ENCODE data around the gene PIAS1.
"Not testable (repeated sequence)": the region's sequence is repeated elsewhere in the genome, so short reads cannot be mapped to it uniquely, and the experiment has no call there.

Gene PIAS1

DNA sequence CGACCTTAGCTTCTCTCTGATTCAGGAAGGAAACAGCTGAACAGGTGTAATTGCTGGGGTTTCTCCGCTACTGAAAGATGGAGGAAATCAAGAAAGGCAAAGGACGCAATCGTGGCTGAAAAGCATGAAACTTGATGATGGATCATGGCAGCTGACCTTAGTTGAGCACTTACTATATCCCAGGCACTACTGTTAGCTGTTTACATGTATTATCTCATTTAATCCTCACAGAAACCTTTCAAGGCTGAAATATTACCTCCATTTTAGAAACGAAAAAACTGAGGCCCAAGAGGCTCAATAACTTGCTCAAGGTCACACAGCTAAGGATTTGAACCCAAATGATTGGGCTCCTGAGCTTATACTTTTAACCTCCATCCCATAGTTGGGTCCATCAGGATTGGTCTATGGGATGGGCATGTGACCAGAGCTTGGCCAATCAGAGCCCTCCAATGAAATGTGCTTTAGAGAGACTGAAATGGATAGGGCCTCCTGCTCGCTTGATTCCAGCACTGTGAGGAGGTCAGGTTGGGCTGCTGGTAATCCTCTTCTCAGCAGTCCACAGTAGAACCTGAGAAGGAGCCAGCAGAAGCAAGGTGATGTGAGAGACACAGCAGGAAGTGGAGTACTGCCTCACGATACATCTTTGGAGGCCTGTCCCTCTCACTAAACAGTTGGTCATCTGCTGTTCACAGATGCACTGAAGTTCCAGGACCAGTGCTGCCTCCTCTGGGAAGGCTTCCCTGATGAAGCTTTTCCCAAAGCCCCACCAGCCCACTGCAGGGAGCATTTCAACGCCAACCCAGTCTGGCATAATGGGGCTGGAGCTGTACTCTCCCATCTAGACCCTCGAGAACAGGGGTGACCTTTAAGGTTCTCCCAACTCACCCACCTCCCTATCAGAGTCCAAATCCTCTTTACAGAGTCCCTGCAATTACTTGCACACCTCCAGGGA lies 165.0 kb downstream of the PIAS1 start:
- DNase-seq (ENCODE audit: low read depth): no peak

DNA sequence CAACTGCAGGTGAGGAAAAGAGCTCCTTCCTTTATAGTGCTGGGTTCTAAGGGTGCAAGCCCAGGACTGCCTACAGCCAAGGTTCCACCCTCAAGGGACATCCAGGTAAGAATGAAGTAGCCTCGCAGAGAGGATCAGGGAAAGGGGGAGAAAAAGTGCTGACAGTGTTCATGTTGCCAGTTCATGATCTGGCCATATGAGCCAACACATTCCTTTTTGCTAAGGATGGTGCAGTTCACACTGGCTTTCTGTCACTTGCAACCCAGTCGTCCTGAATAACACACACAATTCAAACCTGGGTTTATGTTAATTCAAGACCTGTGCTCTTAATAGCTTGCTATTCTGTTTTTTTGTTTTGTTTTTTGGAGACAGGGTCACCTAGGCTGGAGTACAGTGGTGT lies 166.4 kb downstream of the PIAS1 start:
- no peak for DNase-seq (ENCODE audit: low read depth)

DNA sequence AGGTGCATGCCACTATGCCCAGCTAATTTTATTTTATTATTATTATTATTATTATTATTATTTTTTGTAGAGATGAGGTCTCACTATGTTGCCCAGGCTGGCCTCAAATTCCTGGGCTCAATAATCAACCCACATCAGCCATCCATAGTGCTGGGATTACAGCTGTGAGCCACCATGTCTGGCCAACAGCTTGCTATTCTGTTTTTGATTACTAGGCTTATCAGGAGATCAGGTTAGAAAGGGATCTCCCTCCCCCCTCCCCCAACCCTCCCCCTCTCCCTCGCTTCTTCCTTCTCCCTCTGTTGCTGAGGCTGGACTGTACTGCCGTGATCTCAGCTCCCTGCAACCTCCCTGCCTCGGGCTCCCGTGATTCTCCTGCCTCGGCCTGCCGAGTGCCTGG lies 166.9 kb downstream of the PIAS1 start:
- no peak for DNase-seq (ENCODE audit: low read depth)

DNA sequence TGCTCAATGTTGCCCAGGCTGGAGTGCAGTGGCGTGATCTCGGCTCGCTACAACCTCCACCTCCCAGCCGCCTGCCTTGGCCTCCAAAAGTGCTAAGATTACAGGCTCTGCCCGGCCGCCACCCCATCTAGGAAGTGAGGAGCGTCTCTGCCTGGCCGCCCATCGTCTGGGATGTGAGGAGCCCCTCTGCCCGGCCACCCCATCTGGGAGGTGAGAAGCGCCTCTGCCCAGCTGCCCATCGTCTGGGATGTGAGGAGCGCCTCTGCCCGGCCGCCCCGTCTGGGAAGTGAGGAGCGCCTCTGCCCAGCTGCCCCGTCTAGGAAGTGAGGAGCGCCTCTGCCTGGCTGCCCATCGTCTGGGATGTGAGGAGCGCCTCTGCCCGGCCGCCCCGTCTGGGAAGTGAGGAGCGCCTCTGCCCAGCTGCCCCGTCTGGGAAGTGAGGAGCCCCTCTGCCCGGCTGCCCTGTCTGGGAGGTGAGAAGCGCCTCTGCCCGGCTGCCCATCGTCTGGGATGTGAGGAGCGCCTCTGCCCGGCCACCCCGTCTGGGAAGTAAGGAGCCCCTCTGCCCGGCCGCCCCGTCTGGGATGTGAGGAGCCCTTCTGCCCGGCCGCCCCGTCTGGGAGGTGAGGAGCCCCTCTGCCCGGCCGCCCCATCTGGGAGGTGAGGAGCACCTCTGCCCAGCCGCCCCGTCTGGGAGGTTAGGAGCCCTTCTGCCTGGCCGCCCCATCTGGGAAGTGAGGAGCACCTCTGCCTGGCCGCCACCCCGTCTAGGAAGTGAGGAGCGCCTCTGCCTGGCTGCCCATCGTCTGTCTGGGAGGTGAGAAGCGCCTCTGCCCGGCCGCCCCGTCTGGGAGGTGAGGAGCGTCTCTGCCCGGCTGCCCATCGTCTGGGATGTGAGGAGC lies 167.7 kb downstream of the PIAS1 start:
- DNase-seq (ENCODE audit: low read depth): not testable (repeated sequence)

DNA sequence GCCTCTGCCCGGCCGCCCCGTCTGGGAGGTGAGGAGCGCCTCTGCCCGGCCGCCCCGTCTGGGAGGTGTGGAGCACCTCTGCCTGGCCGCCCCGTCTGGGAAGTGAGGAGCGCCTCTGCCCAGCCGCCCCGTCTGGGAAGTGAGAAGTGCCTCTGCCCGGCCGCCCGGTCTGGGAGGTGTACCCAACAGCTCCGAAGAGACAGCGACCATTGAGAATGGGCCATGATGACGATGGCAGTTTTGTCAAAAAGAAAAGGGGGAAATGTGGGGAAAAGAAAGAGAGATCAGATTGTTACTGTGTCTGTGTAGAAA lies 168.3 kb downstream of the PIAS1 start:
- DNase-seq (ENCODE audit: low read depth): not testable (repeated sequence)

DNA sequence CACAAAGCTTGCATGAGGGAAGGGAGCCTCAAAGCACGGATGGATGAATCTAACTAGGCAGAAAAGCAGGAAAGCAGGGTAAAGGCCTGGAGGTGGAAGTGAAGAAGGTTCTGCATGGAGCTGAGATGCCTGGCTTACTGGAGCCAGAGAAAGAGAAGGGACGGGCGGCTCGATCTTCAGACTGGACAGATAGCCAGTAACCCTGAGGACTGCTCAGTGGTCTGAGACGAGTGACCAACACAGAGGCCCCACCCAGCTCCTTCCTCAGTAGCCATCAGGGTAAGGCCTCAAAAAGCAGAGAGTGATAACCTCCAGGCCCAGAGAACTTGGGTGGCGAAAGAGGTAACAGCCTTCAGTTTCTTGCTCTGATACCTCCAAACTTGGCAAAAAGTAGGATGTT lies 169.1 kb downstream of the PIAS1 start:
- no peak for DNase-seq (ENCODE audit: low read depth)

DNA sequence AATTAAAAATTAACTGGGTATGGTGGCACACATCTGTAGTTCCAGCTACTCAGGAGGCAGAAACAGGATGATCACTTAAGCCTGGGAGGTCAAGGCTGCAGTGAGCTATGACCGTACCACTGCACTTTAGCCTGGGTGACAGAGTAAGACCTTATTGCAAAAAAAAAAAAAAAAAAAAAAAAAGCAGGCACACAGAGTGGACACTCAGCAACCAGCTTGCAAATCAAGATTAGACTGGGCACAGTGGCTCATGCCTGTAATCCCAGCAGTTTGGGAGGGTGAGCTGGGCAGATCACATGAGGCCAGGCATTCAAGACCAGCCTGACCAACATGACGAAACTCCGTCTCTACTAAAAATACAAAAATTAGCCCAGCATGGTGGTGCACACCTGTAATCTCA lies 170.0 kb downstream of the PIAS1 start:
- no peak for DNase-seq (ENCODE audit: low read depth)

DNA sequence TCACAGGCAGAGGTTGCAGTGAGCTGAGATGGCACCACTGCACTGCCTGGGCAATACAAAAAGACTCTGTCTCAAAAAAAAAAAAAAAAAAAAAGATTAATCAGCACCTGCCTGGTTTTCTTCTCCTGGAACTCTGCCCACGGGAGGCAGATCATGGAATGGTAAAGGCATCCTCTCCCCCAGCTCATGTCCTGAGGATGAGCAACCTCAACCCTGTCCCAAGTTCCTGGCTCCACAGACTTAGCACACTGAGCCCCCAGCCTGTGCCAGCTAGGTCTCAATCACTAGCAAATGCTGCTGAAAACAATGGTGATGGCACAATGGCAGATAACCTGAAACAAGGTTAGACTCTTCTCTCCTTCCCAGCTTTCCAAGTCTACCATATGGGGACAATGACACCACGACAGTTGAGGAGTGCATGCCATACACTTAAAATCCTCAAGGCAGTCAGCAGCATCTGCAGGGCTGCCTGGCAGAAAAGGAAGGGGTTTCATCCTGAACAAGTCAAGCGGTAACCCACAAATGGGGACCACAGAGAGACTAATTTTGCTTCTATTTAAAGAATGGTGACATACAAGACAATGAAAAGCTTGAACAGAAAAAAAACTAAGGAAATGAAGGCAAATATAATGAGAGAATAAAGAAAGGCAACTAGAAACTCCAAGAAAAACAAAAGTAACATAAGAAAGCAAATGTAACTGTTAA lies 170.6 kb downstream of the PIAS1 start:
- no peak for DNase-seq (ENCODE audit: low read depth)

DNA sequence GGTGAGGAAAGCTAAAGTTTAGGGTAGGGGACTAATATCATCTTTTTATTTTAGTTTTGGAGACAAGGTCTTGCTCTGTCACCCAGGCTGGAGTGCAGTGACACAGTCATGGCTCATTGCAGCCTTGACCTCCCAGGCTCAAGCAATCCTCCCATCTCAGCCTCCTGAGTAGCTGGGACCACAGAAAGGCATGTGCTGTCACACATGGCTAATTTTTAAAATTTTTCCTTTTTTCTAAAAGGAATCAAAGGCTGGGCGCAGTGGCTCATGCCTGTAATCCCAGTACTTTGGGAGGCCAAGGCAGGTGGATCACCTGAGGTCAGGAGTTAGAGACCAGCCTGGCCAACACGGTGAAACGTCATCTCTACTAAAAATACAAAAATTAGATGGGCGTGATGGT lies 171.3 kb downstream of the PIAS1 start:
- DNase-seq (ENCODE audit: low read depth): not testable (repeated sequence)

DNA sequence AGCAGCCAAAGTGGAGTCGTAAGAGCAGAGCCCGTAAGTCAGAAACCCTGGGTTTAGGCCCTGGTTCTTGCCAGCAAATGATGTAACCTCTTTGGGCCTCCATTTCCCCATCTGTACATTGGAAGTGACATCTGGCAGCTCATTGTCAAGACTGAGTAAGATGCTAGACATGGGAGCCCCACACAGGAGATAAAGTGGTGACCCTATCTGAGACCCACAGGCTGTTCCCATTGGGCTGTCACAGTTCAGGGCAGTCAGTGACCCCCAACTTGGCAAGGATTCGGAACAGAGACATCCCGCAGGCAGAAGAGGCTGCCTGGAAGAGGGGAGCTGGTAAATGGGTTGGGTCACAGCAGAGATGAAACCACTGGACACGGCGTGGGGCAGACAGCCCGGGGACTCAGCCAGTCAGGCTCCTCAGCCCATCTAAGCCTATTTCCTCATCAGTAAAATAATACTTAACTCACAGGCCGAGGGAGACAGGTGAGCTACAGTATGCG lies 173.6 kb downstream of the PIAS1 start:
- DNase-seq (ENCODE audit: low read depth): no peak

DNA sequence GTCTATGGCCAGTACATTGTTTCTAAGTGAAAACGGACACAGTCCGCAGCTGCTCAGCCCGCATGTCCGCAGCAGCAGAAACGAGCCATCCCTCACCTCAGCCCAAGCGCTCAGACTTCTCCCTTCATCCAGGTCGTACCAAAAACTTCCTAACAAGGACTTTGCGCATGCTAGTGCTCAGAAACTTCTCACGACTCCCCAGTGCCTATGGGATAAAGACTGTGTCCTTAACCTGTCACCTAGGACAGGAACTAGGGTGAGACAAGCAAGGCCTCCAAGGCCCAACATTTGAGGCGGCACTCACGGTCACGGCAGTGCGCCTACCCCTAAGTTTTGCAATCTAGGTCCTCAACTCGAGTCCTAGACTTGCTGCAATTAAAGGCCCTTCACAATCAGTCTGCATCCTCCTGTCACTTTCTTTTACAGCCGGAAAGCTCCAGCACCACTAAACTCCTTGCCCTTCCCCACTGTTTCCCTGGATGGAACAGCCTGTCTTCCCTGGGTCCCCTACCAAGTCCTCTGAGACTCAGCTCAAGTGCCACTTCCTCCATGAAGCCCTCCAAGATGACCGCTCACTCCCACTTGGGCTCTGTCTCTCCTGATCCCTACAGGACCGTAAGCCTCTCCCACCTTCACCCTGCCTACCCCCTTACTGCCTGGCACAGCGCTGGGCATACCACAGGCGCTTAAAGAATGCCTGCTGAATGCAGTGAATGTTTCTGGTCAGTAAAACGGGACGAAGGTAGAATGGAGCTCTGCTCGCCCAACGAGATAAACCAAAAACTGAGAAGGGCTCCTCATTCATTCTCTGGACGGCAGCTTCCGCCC lies 174.2 kb downstream of the PIAS1 start:
- no peak for DNase-seq (ENCODE audit: low read depth)

DNA sequence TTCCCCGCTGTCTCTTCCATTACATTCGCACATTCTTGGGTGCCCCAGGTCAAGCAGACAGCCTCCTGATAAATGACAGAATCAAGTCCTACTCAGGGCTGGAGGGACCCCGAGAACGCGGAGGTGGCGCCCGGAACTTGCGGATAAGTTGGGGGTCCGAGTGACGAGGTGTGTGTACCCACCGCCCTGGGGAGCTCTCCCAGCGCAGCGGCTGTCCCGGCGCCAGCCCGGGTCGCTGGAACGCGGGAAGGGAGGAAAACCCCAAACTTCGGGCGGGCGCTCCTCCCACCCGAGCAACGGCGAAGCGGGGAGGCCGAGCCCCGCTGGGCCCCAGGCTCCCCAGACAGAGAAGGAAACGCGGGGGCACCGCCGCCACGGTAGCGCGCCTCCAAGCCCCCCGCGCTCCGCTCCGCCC lies 174.9 kb downstream of the PIAS1 start:
- no peak for DNase-seq (ENCODE audit: low read depth)

DNA sequence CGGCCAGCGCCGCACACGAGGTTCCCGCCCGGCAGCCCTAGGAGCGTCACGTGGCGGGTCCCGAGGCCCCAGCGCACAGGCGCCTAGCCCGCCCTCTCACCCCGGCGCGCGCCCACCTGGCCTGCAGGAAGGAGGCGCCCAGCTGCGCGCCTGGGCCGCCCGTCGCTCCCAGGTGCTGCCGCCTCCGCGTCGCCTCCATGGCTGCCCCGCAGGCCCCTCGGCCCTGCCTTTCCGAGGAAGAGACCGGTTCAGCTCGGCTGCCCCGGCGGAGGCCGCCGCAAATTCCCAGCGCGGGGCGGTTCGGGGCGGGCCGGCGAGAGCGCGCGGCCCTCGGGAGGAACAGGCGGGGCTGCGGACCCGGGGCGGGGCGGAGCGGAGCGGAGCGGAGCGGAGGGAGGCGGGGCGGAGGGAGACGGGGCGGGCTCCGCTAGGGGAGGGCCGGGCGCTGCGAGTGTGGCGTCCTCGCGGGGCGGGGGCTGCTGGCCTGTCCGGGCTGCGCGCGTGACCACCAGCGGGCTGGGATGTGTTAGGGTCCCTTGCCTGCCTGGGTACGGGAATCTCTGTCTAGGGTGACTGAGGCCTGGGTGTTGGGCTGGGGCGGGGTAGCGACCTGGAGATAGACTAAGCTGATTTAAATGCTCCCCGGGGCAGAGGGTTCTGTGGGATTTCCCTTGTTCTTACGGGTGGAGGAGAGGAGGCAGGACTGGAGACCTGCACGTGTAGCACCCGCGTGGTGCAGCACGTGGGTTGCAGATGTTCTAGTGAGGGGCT lies 175.5 kb downstream of the PIAS1 start, which contains the start of gene CLN6:
CLN6 (minus strand) TSS at position 343 of the 771 bp plus-strand sequence; CDS start at position 199, 144 bp downstream.
- peak; percentile 73 for DNase-seq (ENCODE audit: low read depth)

DNA sequence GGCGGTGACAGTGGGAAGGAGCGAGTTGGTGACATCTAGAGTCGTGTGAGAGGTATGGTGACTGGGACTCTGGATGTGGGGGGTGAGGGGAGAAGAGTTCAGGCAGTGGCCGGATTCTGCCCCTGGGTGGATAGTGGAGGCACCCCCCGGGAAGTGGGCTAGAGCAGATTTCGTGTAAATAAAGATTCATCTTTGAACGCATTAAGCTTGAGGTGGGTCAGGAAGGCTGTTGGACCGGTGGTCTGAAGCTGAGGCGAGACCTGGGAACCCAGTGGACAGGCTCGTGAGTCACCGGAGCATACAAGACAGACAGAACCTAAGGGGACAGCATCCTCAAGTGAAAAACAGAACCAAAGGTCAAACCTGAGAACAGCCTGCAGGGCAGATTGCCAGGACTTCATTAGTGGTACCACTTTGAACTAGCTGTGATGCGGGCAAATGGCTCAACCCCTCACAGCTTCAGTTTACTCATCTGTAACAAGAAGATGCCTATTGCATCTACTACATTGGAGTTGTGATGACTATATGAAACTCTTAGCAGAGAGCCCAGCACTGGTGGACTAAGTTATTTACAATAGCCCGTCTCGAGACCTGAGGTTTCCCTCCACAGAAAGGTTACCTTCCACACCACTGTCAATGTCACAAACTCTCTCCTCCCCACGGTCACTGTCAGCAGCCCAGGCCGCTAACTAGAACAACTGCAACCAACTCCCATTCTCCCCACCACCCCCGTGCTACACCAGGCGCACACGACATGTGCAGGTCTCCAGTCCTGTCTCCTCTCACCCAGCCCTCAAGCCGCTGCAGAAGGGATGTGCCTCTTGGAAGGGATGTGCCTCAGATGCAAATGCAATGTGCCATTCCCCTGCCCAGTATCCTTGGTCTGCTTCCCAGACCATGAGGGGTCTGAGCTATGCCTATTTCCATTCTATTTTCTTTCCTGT lies 176.3 kb downstream of the PIAS1 start:
- DNase-seq (ENCODE audit: low read depth): no peak

DNA sequence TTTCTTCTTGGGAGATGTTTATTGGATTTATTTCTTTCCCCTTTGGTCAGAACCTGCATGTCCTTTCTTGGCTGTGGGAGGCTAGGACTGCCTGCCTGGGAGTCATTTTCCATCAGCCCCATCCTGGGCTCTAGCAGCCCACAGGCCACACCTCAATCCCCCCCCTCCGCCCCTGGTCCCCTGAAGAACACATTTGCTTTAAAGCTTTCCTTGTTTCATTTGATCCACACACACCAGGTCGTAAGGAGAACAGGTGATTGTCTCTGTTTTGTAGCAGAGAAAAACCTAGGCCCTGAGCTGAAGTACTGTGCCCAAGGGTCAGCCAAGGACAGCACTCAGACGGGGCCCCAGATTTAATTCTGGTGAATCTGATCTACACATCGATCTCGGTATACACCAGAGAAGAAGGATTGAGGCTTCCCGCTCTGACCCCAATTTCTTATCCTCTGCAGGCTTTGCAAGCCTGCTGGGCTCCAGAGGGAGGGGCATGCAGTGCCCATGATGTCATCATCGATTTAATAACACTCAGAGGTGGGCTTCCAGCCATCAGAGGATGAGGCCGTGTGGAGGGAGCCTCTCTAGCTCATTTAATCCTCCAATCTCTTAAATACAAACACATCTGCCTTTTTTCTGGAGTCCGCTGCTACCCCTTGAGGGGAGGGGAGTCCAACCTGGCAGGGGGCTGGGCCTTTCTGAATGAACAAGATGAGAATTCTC lies 177.1 kb downstream of the PIAS1 start:
- no peak for DNase-seq (ENCODE audit: low read depth)

DNA sequence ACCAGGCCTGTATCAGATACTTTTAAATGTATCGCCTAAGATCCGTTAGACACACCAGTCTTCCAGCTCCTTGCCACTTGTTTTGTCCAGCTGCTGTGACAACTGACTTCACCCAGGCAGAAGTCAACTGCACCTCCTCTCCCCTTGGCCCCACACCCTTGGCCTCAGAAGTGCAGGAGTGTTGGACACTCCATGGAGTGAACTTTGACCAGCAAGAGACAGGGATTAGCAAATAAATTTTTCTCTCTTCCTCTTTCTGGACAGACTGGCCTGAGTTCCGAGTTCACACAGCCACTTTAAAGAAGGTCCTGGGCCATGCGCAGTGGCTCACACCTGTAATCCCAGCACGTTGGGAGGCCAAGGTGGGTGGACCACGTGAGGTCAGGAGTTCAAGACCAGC lies 178.3 kb downstream of the PIAS1 start:
- DNase-seq (ENCODE audit: low read depth): no peak

DNA sequence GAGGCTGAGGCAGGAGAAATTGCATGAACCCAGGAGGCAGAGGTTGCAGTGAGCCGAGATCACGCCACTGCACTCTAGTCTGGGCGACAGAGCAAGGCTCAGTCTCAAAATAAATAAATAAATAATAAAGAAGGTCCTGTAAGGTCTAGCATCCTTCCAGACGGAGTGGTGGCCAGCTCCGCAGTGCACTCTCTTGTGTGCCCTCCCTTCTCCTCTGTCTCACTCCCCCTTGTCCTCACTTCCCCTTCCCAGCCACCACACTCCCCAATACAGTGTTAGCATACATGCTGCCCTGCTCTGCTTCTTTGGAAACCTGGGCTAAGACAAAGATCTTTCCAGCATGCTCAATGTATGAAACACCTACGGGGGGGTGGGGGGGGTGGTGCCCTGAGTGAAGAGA lies 178.8 kb downstream of the PIAS1 start:
- no peak for DNase-seq (ENCODE audit: low read depth)

DNA sequence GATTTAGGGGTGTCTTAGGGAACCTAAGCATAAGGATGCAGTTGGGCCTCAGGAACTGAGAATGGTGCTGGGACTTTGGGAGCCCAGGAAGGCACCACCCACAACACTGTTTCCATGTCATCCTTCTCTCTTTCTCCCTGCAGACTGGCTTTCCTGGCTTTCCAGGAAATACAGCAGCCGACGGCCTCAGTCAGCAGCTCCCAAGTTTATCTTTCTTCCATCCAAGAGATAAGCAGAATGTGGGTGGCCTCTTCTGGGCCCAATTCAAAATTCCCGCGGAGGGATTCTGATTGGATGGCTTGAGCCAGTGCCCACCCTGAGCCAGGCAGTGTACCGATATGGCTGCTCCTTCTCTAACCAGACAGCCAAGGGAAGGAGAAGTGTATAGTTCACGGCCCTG lies 179.9 kb downstream of the PIAS1 start:
- peak; percentile 50 for DNase-seq (ENCODE audit: low read depth)

DNA sequence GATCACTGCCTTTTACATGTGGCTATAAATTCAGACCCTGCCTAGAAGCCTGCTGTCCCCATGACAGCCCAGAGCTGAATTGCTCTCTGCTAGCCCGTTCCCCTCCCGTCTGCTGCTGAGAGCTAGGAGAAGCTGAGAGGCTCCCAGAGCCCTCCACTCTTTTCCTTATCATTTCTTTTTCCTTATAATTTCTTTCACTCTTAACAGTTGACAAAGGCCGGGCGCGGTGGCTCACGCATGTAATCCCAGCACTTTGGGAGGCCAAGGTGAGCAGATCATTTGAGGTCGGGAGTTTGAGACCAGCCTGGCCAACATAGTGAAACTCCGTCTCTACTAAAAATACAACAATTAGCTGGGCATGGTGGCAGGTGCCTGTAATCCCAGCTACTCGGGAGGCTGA lies 180.4 kb downstream of the PIAS1 start:
- DNase-seq (ENCODE audit: low read depth): not testable (repeated sequence)
